PC-3 (cell line): ENCODE measurements around the gene AARS1. TPM values are rescaled to one million over a fixed set of nuclear protein-coding genes. Genes with fewer than 3 reads are reported as not detected.

ENCODE experiments used
- ATAC-seq: fragments of 200-7000 bp; cut with Tn5 transposase; 2 replicates; pipeline ENCODE4 v1.9.1; 2020; ENCODE audit warnings: mild to moderate bottlenecking, moderate library complexity
- BruUV-seq: library from RNA; stranded (reverse); fragments of 400-500 nt; replicated peaks from 2 replicates; lab custom pipeline; 2021; lab: Mats Ljungman, UMichigan
- CTCF ChIA-PET: fragments of 300-600 bp; sonication (Branson Sonifier 250); formaldehyde crosslinking; loops from one replicate; lab custom pipeline; 2022; ENCODE audit warnings: antibody characterized with exemption; lab: Charles Lee
- POLR2A ChIA-PET: fragments of 300-600 bp; sonication (Branson Sonifier 250); formaldehyde crosslinking; loops from one replicate; lab custom pipeline; 2022; ENCODE audit warnings: antibody characterized with exemption; ENCODE audit not compliant: unreplicated experiment; lab: Charles Lee
- DNase-seq: peaks from one replicate; pipeline ENCODE4 v3.0.0-alpha.2; 2015
- H2AFZ ChIP-seq: fragments of 300-600 bp; sonication (generic); 2 replicates; pipeline ENCODE4 v1.6.0; 2016; ENCODE audit warnings: antibody characterized with exemption, low read length
- H3F3A ChIP-seq: fragments of 300-600 bp; sonication (generic); one replicate; pipeline ENCODE4 v1.6.0; 2017; ENCODE audit warnings: antibody characterized with exemption, low read length, control low read depth, mild to moderate bottlenecking; ENCODE audit not compliant: unreplicated experiment
- H3K27ac ChIP-seq: fragments of 300-600 bp; sonication (generic); 2 replicates; pipeline ENCODE4 v1.5.1; 2016; ENCODE audit warnings: mild to moderate bottlenecking, low read length
- H3K27me3 ChIP-seq: fragments of 300-600 bp; sonication (generic); 2 replicates; pipeline ENCODE4 v1.6.1; 2016; ENCODE audit warnings: low read length, mixed read lengths
- H3K36me3 ChIP-seq: fragments of 300-600 bp; sonication (generic); 2 replicates; pipeline ENCODE4 v1.6.1; 2016; ENCODE audit warnings: low read depth, mixed run types, low read length, mixed read lengths
- H3K4me1 ChIP-seq: fragments of 300-600 bp; sonication (generic); 2 replicates; pipeline ENCODE4 v1.5.1; 2016; ENCODE audit warnings: low read length; ENCODE audit not compliant: insufficient read depth
- H3K4me2 ChIP-seq: fragments of 300-600 bp; sonication (generic); 2 replicates; pipeline ENCODE4 v1.6.0; 2016; ENCODE audit warnings: low read length
- H3K4me3 ChIP-seq: fragments of 300-600 bp; sonication (generic); 2 replicates; pipeline ENCODE4 v1.5.1; 2016; ENCODE audit warnings: mild to moderate bottlenecking, low read length, mixed read lengths
- H3K79me2 ChIP-seq: fragments of 300-600 bp; sonication (generic); 2 replicates; pipeline ENCODE4 v1.6.1; 2017; ENCODE audit warnings: low read length, mixed read lengths
- H3K9ac ChIP-seq: fragments of 300-600 bp; sonication (generic); 2 replicates; pipeline ENCODE4 v1.6.0; 2016; ENCODE audit warnings: mild to moderate bottlenecking, low read length
- H3K9me2 ChIP-seq: fragments of 300-600 bp; sonication (generic); replicated peaks from 2 replicates; pipeline ENCODE4 v1.6.1; 2016; ENCODE audit warnings: mixed run types, low read length, mixed read lengths
- H3K9me3 ChIP-seq: fragments of 300-600 bp; sonication (generic); 2 replicates; pipeline ENCODE4 v1.6.1; 2016; ENCODE audit warnings: low read length, mixed read lengths
- H4K20me1 ChIP-seq: fragments of 300-600 bp; sonication (generic); 2 replicates; pipeline ENCODE4 v1.6.1; 2016; ENCODE audit warnings: low read length, mixed read lengths
- CTCF ChIP-seq: fragments of 300-600 bp; sonication (generic); conservative IDR thresholded peaks from 2 replicates; pipeline ENCODE4 v1.5.1; 2017; ENCODE audit warnings: antibody characterized with exemption, low read depth, mild to moderate bottlenecking, low read length
- EZH2 ChIP-seq: fragments of 300-600 bp; sonication (generic); IDR thresholded peaks from one replicate; pipeline ENCODE4 v1.6.1; 2017; ENCODE audit warnings: antibody characterized with exemption, mild to moderate bottlenecking, low read length; ENCODE audit not compliant: unreplicated experiment
- EZH2phosphoT487 ChIP-seq: fragments of 300-600 bp; sonication (generic); IDR thresholded peaks from 2 replicates; pipeline ENCODE4 v1.6.1; 2018; ENCODE audit warnings: mild to moderate bottlenecking, antibody characterized with exemption, low read length, borderline replicate concordance
- intact Hi-C: fragments of 100-400 bp; cut with micrococcal nuclease; formaldehyde crosslinking; loops from 2 replicates; pipeline ENCODE4 v1.9.0; 2023
- total RNA-seq: library from RNA; depleted of rRNA; stranded (reverse); fragments of >200 nt; gene quantifications from 2 replicates; pipeline ENCODE4 v1.2.3, GENCODE V29; 2014

Gene AARS1
- total RNA-seq, 1 experiment from 2014 or later, result 60.9 TPM

- ATAC-seq, result no peak
- no peak overlapping the region for H3K4me2 ChIP-seq
- no peak overlapping the region for H3K27ac ChIP-seq
- H3K9me3 ChIP-seq, result no peaks in the 10 kb centered on the region
- H3K4me3 ChIP-seq, result no peak overlapping the region
- H3K79me2 ChIP-seq, result peaks cover 21% of the 10 kb centered on the region; the same call in 1 of the 2 replicates
- intact Hi-C loops, result no loop called here
- BruUV-seq, result no TSS peak
- no peaks in the 10 kb centered on the region for H3K36me3 ChIP-seq
- H4K20me1 ChIP-seq, result no peaks in the 10 kb centered on the region
- ChIA-PET POLR2A (no interaction called here), CTCF (no interaction called here)
- no peak overlapping the region for H2AFZ ChIP-seq
- no peak for TF ChIP-seq CTCF
- TF ChIP-seq EZH2phosphoT487, result no peak
- TF ChIP-seq EZH2, result no peak
- no peaks in the 10 kb centered on the region for H3K27me3 ChIP-seq
- H3K9me2 ChIP-seq, result no peaks in the 10 kb centered on the region
- H3K4me1 ChIP-seq, result peaks cover 20% of the 10 kb centered on the region
- no peak for DNase-seq
- H3K9ac ChIP-seq, result no peak overlapping the region
- no peaks in the 10 kb centered on the region for H3F3A ChIP-seq
Measured at GRCh38 chr16:70306880-70307279, 17.6 kb upstream of the AARS1 start.

GRCh38 chr16:70304892-70305448, 15.7 kb upstream of the AARS1 start:
- Histone ChIP-seq H3K79me2 (peaks cover 38% of the 10 kb centered on the region), H3K9ac (no peak overlapping the region), H3K9me3 (0 out of 2 replicates have a peak, but pooled peaks cover 6% of the 10 kb centered on the region), H3K9me2 (no peaks in the 10 kb centered on the region), H3K27me3 (no peaks in the 10 kb centered on the region), H4K20me1 (no peaks in the 10 kb centered on the region), H2AFZ (no peak overlapping the region), H3K36me3 (peaks cover 8% of the 10 kb centered on the region), H3F3A (no peaks in the 10 kb centered on the region), H3K27ac (no peak overlapping the region), H3K4me3 (no peak overlapping the region), H3K4me1 (peaks cover 20% of the 10 kb centered on the region), H3K4me2 (peak overlapping the region; percentile 71)
- DNase-seq, result peak; percentile 63
- TF ChIP-seq CTCF, result no peak
- TF ChIP-seq EZH2, result no peak
- no peak for TF ChIP-seq EZH2phosphoT487
- CTCF ChIA-PET, result no interaction called here
- BruUV-seq, result no TSS peak
- intact Hi-C loops, result no loop called here
- peak; percentile 82 for ATAC-seq
- POLR2A ChIA-PET, result no interaction called here

GRCh38 chr16:70302745-70303144, 13.4 kb upstream of the AARS1 start:
- POLR2A ChIA-PET, result interaction anchor here (0.6 kb wide), 1 partner anchor 44 kb away, joined by 4 read pairs; the partner anchor contains the start of gene DDX19A
- H3K9me2 ChIP-seq, result no peaks in the 10 kb centered on the region
- DNase-seq (peak; percentile 48), ATAC-seq (peak; percentile 59)
- peaks cover 51% of the 10 kb centered on the region for H3K79me2 ChIP-seq
- peak overlapping the region; percentile 11; the same call in 1 of the 2 replicates for H3K4me2 ChIP-seq
- BruUV-seq, result no TSS peak
- TF ChIP-seq CTCF (no peak), EZH2 (no peak), EZH2phosphoT487 (no peak)
- H3K9me3 ChIP-seq, result 0 out of 2 replicates have a peak, but pooled peaks cover 6% of the 10 kb centered on the region
- H3K27me3 ChIP-seq, result no peaks in the 10 kb centered on the region
- H3K27ac ChIP-seq, result no peak overlapping the region
- no peaks in the 10 kb centered on the region for H3F3A ChIP-seq
- peaks cover 29% of the 10 kb centered on the region for H3K4me1 ChIP-seq
- no peak overlapping the region for H3K9ac ChIP-seq
- no peaks in the 10 kb centered on the region for H4K20me1 ChIP-seq
- peaks cover 8% of the 10 kb centered on the region for H3K36me3 ChIP-seq
- H3K4me3 ChIP-seq, result no peak overlapping the region
- intact Hi-C loops, result no loop called here
- no peak overlapping the region for H2AFZ ChIP-seq
- CTCF ChIA-PET, result no interaction called here
